NOMO-1 (cell line): Measurements from ENCODE around the gene PPFIA2.

Experiments used
- DNase-seq, 2 experiments: peaks; one replicate each; lab custom pipeline; 2025; ENCODE audit not compliant: unreplicated experiment in 2 of 2; lab: John Stamatoyannopoulos, UW

The PPFIA2 gene

DNA sequence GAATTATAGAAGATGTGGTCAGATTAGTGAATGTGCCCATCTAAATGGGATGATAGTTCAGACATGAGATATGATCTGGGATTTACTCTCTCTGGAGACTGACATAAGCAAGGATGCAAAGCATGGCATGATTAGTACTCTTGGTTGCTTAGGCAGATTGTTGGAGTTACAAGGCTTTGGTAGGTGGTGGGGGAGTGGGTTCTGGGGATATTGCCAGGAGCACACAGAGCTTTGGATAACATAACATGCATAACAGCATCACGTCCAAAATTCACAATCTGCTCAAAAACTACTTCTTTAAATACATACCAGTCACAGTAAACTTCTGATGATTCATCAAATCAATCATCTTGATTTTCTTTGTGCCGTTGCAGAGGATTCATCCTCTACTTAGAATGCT, 393.9 kb downstream of the PPFIA2 start:
- no peak for DNase-seq

DNA sequence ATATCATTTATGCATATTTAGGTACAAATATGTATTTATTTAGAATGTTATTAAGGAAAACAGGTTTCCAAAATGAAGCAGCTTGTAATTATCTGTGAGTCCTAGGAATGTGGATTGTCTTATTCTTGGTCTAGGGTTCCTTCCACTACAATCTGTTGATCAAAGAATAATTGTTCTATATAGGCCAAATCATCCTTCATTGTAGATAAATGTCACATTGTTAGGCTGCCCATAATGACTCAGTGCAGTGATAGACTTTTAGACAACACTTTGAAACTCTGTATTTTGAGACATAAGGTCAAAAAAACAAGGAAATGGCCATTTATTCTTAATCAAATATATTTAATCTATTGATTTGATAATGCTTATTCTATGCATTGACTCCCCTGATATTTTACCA, 398.2 kb downstream of the PPFIA2 start:
- DNase-seq: no peak

DNA sequence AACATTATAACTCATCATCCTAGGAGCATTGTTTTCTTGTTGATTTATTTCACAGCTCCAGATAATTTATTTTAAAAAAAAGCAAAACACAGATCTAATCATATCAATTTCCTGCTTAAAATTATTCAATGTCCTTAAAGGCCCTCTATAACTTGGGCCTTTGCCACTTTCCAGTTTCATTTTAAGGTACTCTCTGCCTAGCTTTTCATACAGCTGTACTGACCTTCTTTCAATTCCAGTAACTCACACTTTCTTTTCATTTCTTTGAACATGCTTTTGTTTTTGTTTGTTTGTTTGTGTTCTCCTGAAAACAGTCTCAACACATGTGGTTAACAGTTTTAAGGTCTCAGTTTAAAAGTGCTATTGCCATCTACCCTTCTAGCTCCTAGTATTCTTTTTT, 399.4 kb downstream of the PPFIA2 start:
- DNase-seq: no peak

DNA sequence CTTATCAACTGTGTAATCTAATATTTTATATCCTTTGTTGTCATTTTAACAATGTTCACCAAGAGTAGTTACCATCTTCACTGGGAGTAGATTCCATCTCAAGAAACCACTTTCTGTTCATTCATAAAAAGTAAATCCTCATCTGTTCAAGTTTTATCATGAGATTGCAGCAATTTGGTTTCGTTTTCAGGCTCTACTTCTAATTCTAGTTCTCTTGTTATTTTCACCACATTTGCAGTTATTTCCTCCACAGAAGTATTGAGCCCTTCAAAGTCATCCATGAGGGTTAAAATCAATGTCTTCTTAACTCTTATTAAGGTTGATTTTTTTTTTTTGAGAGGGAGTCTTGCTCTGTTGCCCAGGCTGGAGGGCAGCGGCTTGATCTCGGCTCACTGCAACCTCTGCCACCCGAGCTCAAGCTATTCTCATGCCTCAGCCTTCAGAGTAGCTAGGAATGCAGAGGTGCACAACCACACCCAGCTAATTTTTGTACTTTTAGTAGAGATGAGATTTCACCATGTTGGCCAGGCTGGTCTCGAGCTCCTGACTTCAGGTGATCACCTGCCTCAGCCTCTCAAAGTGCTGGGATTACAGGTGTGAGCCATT, 404.7 kb downstream of the PPFIA2 start:
- no peak for DNase-seq

DNA sequence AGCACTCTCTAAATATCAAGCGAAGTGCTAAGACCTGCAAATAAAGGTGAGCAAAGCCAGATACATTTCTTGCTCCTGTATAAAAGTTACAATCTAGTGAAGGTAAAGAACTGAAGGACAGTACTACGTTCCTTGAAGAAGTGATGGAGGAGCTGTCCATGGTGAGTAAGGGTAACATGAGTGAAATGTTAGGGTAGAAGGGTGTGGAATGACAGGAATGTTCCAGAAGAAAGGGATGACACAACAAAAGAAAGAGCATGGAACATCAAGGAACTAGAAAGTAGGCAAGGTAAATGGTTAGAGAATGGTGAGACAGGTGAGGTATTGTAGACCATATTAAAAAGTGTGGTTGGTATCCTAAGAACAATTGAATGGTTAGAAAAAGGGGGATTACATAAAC, 408.8 kb downstream of the PPFIA2 start:
- no peak for DNase-seq

DNA sequence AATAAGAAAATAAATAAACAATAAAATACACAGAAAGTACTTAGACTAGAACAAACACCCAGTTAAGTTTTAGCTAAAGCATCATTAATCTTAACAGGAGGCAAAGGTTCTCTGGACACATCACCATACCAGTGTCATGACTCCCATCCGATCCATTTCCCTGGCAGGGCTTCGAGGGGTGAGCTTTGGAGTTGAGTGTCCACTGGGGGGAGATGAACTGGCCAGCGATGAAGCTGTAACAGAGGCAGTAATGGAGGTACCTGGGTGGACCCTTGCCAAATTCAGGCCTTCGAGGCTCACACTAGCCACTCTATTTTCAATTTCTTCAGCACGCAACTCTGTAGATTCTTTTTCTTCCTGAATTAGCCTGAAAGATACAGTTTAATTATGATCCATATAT, 411.7 kb downstream of the PPFIA2 start:
- DNase-seq: no peak

DNA sequence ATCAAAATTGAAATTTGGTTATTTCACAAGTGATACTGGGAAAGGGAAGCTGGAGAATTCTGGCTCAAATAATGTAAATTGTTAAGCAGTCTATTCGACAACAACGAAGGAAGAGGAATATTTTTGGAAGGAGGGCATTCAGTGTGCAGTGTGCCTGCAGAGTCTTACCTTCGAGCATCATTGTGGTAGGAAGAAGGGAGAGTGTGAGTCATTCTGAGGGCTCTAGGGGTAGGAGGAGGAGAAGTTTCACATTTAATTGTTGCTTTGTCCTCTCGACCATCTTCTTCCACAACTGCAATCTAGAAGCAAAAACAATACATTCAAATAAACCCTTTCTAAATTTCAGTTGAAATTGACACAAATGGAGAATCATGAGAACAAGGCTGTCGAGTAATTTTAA, 418.2 kb downstream of the PPFIA2 start:
- DNase-seq: no peak

DNA sequence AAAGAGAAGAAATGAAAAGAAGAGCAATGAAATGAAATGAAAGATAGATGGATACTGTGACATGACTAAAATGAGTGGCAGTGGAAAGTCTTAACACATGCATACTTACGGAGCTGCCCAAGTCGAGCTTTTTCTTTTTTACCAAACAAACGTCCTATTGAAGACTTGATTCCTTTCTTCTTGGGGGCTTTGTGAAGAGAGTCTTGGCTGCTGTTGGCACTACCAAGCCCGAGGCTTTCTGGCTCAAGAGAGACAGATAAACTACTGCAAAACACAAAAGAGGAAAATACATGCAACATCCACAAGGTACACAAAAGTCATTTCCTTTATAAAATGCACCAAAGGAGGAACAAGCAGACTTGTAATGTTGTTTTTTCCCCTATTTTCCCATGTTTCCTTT, 420.1 kb downstream of the PPFIA2 start:
- no peak for DNase-seq

DNA sequence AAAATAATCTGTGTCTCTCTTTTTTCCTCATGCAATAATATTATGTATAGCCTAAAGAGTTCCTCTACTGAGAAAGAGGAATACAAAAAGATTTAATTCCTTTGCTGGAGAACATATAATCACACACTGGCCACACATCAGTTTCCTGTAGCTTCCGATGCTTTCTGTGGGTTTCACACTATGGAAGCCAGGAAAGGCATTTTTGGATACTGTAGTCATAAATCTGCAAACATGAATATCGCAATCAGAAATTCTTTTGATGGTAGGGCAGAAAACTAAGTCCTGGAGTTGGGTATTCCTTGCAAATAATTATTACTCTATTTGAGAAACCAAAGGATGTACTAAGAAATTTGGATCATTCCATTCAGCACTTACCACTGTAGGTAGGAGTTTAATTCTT, 421.3 kb downstream of the PPFIA2 start:
- DNase-seq: no peak

DNA sequence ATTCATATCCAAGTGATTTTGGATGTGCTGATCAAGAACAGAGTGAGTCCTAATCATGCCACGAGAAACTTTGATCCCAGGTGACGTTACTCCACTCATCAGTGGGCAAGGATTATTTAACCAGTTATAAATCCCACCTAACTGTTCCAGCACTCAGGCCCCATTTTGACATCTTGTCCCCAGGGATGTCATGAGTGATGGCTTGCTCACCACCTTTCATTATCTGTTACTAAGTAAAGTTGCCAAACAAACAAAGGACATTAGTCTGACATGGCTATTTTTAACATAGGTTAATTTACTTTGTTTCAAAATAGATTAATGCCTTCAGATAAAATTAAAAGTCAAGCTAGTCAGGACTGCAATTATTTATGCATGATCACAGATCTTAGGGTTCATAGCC, 425.3 kb downstream of the PPFIA2 start:
- DNase-seq: no peak

DNA sequence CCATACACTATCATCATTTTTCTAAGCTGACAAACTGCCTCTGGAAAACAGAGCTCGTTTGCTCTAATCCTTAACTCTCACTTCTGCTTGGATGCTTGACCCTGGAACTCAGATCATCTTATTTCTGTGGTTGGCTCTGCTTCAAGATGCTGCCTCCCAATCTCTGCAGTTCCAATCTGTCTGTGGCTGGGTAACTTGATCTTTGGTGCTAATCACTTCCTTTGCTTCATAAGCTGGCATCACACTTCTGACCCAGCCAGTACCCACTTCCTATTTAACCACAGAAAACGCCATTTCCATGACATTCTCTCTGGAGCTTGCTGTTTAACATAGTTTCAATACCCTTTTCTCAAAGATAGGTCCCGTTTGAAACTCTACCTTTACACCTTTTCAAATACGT, 427.1 kb downstream of the PPFIA2 start:
- no peak for DNase-seq

DNA sequence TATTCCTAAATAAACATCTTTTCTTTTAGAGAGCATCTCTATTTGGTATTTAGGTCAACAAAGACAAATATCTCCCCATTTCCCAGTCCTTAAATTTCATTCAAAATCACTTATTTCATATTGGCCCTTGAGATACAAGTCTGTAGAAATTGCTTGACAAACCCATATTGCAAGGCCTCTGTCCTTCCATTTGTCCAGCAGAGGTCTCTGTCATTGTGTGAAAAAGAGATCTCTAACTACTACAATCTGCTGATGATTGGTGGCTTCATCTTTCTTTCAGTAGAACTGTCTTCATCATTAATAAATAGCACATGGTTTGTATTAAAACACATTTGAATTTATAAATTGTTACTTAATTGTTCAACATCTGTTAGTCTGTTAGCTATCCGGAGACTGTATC, 428.7 kb downstream of the PPFIA2 start:
- no peak for DNase-seq

DNA sequence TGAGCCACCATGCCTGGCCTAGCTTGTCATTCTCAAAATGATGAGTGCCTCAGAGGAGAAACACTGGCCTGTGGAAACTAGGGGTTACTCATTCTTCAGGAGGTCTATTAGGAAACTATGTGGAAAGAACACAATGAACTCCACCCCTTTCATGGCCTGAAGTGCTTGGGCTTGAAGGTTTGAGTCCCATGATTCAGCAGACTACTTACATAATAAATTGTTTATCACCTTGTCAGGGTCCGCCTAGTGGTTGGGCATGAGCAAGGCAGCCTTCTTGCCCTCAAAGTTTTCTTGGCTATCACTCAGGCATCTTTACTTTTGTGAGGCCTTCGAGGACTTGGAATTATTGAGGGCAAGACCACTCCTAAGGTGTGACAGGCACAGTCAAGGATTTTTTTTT, 430.1 kb downstream of the PPFIA2 start:
- no peak for DNase-seq

DNA sequence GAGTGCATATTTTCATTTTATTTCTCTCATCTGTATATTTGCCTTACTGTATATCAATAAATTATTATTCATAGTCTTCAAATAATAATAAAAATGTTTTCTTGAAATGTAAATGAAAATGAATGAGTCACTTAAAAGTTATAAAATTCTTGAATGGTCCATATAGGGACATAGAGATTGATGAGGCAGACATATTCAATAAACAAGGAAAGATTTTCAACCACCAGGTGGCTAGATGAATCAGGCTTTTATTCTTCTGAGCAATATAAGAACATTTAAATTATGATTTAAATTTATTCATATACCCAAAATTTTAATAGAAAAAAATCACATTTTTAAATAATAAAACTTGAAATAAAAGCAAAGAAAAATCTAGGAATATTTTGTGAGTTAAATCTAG, 431.7 kb downstream of the PPFIA2 start:
- DNase-seq: no peak

DNA sequence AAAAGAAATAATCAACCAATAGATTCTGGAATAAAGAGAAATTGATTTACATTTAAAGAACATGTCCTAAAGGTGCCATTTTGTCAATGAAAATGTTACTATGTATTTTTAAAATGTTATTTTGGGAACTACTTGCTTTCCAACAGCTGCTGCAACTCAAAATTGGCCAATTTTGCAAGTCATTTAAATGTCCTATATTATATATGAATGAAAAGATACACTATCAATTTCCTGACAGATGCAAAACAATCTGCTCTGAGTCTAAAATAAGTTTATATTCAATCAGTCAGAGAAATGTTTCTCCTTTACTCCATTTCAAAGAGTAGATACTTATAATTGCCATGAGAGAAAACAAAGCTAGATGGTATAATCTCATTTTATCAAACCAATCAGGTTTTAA, 434.1 kb downstream of the PPFIA2 start:
- no peak for DNase-seq

DNA sequence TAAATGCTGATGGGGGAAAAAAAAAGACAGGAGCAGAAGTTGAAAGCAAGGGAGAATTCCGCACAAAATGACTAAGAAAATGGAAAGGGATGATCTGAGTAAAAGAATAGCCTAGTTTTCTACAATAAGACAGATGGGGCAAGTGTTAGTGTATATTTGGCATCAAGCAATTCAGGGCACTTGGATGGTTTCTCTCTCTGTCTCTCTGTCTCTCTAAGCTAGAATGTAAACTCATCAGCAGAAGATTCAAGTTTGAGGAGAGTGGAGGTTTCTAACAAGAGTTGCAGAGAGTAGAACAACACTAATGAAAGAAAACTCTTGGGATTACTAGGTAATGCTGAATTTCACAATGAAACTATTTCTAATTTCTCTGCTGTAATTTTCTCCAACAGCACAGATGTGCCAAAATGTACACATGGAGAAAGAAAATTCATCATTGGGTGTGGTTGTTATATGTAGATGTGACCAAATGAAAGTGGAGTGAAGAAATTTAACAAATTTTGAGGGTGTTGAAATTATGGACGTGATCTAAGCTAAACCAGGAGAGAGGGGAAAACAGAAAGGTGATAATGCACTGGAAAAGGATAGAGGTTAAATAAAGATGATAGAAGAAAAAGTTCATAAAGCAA, 444.1 kb downstream of the PPFIA2 start:
- DNase-seq: no peak

DNA sequence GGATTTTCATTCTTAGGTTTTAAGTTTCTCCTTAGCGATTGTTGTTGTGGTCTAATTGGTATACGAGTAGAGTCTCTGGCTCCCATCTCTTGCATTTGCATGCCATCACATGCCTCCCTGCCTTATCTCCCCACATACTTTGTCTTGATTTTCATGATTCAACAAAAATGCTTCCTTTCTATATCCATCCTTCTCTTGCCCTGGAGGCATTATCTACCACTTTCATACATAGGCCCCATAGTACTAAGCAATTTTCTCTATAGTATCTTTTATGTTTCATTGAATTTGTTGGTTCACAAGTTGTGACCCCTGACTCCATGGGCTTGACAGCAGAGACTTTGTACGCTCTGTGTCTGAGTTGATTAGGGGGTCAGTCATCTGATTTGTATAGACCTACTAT, 455.2 kb downstream of the PPFIA2 start:
- no peak for DNase-seq

DNA sequence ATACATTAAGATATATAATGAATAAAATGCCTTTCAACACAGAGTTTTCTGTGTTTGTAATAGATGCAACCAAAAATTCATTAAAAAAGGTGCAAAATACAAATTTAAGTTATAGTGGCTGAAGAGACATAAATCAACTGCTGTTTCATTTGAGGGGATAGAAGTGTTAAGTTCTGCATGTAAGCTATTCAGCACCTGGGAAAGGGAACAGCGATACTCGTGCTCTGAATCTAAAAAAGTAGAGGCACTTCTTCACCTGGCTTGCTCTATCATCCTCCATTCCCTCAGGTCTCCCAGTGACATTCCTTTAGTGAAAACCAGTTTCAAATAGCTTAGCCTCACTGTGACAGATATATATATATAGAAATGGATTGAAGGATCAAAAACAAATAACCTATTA, 458.7 kb downstream of the PPFIA2 start:
- no peak for DNase-seq

DNA sequence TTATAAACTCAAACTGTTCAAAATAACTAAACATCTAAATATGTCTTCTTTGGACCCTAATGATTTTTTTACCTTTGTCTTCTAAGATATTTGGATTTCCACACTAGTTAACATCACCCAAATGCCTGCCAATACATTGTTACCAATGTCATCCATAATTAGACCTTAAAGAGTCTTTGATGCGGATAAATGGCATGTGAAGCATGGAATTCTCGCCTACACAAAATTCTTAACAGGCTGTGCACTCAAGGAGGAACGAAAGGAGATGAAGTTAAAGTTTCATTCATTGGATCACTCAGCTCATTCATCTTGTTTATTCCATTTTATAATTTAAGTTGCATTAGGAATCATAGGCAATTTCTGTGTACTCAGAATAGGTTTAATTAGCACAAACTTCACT, 461.5 kb downstream of the PPFIA2 start:
- DNase-seq: no peak

DNA sequence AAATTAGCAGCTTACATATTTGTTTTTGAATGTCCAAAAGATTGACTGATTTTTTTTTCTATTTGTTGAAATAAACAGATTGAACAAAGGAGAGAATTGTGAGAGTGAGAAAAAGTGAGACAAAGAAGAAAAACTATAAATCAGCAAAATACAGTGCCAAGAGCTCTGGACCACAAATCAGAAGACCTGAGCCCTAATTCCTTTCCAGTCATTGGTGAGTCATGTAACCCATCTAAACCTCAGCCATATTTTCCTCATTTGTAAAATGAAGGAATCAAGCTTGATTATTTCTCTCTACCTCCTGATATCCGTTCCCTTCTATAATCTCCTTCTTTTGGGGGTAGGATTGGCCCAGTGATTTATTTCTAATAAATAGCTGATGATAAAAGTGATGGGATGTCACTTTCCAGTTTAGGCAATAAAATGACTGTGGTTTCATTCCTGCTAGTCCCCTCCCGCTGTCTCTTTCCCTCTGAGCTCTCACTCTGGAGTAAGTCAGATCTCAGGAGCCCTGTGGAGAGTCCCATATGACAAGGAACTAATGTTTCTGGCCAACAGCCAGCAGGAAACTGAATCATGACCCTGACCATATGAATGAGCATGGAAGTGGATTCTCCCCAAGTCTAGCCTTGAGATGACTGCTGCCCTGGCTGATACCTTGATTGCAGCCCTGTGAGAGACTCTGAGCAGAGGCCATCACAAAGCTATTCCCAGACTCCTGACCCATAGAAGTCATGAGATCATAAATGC, 462.4 kb downstream of the PPFIA2 start:
- no peak for DNase-seq

DNA sequence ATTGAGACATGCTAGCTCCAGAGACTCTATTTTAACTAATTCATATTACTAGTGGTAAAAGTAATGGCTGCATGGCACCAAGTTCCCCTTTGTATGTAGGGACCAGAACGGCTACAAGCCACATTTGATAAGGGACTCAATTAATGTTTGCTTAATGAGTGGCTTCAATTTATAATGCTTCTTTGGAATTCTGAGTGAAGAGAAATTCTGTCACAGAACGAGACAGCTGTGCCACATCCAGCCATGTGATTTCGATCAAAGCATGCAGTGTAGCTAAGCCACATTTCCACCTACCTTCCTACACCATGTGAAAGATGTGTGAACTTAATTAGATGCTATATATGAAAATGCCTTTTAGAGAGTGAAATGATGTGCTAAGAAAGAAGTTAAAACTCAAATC, 463.9 kb downstream of the PPFIA2 start:
- no peak for DNase-seq
